Measurements from ENCODE around the gene CNDP1.

CNDP1 gene

GRCh38 chr18:74509856-74510769, 24.2 kb upstream of the CNDP1 start:
- WGBS (ENCODE audit: insufficient coverage) = 98% methylated on average over 27 of the region's 29 CpGs
- no peak for DNase-seq
- Histone ChIP-seq H3K36me3 (ENCODE audit: control insufficient read depth in 4 of 4, insufficient read depth in 4 of 4, low read length in 3 of 4) (peaks cover 3 to 89% (median 71%) of the 10 kb centered on the region in 4 experiments), H3K27me3 (replicated peaks in 2 of 5; ENCODE audit: control insufficient read depth in 4 of 5, insufficient read depth in 5 of 5, low read length in 4 of 5) (no peaks in the 10 kb centered on the region), H3K4me1 (ENCODE audit: control extremely low read depth in 1 of 4, control insufficient read depth in 4 of 4, insufficient read depth in 4 of 4, low read length in 3 of 4) (peaks cover 0 to 11% (median 0%) of the 10 kb centered on the region in 4 experiments), H3K9me3 (ENCODE audit: control extremely low read depth in 1 of 5, control insufficient read depth in 4 of 5, insufficient read depth in 2 of 5, low read depth in 1 of 5, low read length in 4 of 5) (no peaks in the 10 kb centered on the region), H3K27ac (ENCODE audit: insufficient read depth in 1 of 2, low read depth in 1 of 2, low read length in 2 of 2, poor library complexity in 1 of 2, severe bottlenecking in 2 of 2) (no peak overlapping the region), H3K4me3 (ENCODE audit: control insufficient read depth in 1 of 7, extremely low read depth in 1 of 7, insufficient read depth in 4 of 7, low read depth in 2 of 7, low read length in 6 of 7) (no peak overlapping the region)
- ChIA-PET CTCF (interaction anchor here (0.9 to 1.7 kb wide), 2 partner anchors 12 to 28 kb away, joined by 3 to 4 read pairs; no protein-coding TSS in a partner anchor), POLR2A (no interaction called here)

- DNase-seq = no peak
- H3K27ac ChIP-seq (ENCODE audit: insufficient read depth in 1 of 2, low read depth in 1 of 2, low read length in 2 of 2, poor library complexity in 1 of 2, severe bottlenecking in 2 of 2) = no peak overlapping the region
- no peak overlapping the region for H3K4me3 ChIP-seq (ENCODE audit: control insufficient read depth in 1 of 7, extremely low read depth in 1 of 7, insufficient read depth in 4 of 7, low read depth in 2 of 7, low read length in 6 of 7)
- H3K4me1 ChIP-seq (ENCODE audit: control extremely low read depth in 1 of 4, control insufficient read depth in 4 of 4, insufficient read depth in 4 of 4, low read length in 3 of 4) = peaks cover 0 to 11% (median 0%) of the 10 kb centered on the region in 4 experiments
- H3K36me3 ChIP-seq (ENCODE audit: control insufficient read depth in 4 of 4, insufficient read depth in 4 of 4, low read length in 3 of 4) = peaks cover 5 to 94% (median 74%) of the 10 kb centered on the region in 4 experiments
- POLR2A ChIA-PET = no interaction called here
- H3K27me3 ChIP-seq (replicated peaks in 2 of 5; ENCODE audit: control insufficient read depth in 4 of 5, insufficient read depth in 5 of 5, low read length in 4 of 5) = no peaks in the 10 kb centered on the region
- WGBS (ENCODE audit: insufficient coverage) = 96% methylated on average over 12 of the region's 12 CpGs
- CTCF ChIA-PET = interaction anchor here (0.9 to 1.2 kb wide), 2 partner anchors 15 to 29 kb away, joined by 3 read pairs; no protein-coding TSS in a partner anchor
- H3K9me3 ChIP-seq (ENCODE audit: control extremely low read depth in 1 of 5, control insufficient read depth in 4 of 5, insufficient read depth in 2 of 5, low read depth in 1 of 5, low read length in 4 of 5) = no peaks in the 10 kb centered on the region
Measured at GRCh38 chr18:74510770-74511095, 23.6 kb upstream of the CNDP1 start.

GRCh38 chr18:74511823-74512222, 22.5 kb upstream of the CNDP1 start:
- Histone ChIP-seq H3K4me1 (ENCODE audit: control extremely low read depth in 1 of 4, control insufficient read depth in 4 of 4, insufficient read depth in 4 of 4, low read length in 3 of 4) (peaks cover 0 to 5% (median 0%) of the 10 kb centered on the region in 4 experiments), H3K27me3 (replicated peaks in 2 of 5; ENCODE audit: control insufficient read depth in 4 of 5, insufficient read depth in 5 of 5, low read length in 4 of 5) (no peaks in the 10 kb centered on the region), H3K9me3 (ENCODE audit: control extremely low read depth in 1 of 5, control insufficient read depth in 4 of 5, insufficient read depth in 2 of 5, low read depth in 1 of 5, low read length in 4 of 5) (no peaks in the 10 kb centered on the region), H3K4me3 (ENCODE audit: control insufficient read depth in 1 of 7, extremely low read depth in 1 of 7, insufficient read depth in 4 of 7, low read depth in 2 of 7, low read length in 6 of 7) (no peak overlapping the region), H3K27ac (ENCODE audit: insufficient read depth in 1 of 2, low read depth in 1 of 2, low read length in 2 of 2, poor library complexity in 1 of 2, severe bottlenecking in 2 of 2) (no peak overlapping the region), H3K36me3 (ENCODE audit: control insufficient read depth in 4 of 4, insufficient read depth in 4 of 4, low read length in 3 of 4) (peaks cover 8 to 97% (median 75%) of the 10 kb centered on the region in 4 experiments)
- ChIA-PET CTCF (interaction anchor here (0.6 to 1.2 kb wide), 2 partner anchors 14 to 17 kb away, joined by 3 read pairs; no protein-coding TSS in a partner anchor), POLR2A (no interaction called here)
- no peak for DNase-seq
- WGBS (ENCODE audit: insufficient coverage) = 100% methylated on average over 6 of the region's 7 CpGs

- 95% methylated on average over 11 of the region's 15 CpGs for WGBS (ENCODE audit: insufficient coverage)
- Histone ChIP-seq H3K27ac (ENCODE audit: insufficient read depth in 1 of 2, low read depth in 1 of 2, low read length in 2 of 2, poor library complexity in 1 of 2, severe bottlenecking in 2 of 2) (no peak overlapping the region), H3K4me1 (ENCODE audit: control extremely low read depth in 1 of 4, control insufficient read depth in 4 of 4, insufficient read depth in 4 of 4, low read length in 3 of 4) (no peaks in the 10 kb centered on the region), H3K4me3 (ENCODE audit: control insufficient read depth in 1 of 7, extremely low read depth in 1 of 7, insufficient read depth in 4 of 7, low read depth in 2 of 7, low read length in 6 of 7) (no peak overlapping the region), H3K27me3 (replicated peaks in 2 of 5; ENCODE audit: control insufficient read depth in 4 of 5, insufficient read depth in 5 of 5, low read length in 4 of 5) (no peaks in the 10 kb centered on the region), H3K9me3 (ENCODE audit: control extremely low read depth in 1 of 5, control insufficient read depth in 4 of 5, insufficient read depth in 2 of 5, low read depth in 1 of 5, low read length in 4 of 5) (no peaks in the 10 kb centered on the region), H3K36me3 (ENCODE audit: control insufficient read depth in 4 of 4, insufficient read depth in 4 of 4, low read length in 3 of 4) (peaks cover 5 to 97% (median 76%) of the 10 kb centered on the region in 4 experiments)
- ChIA-PET POLR2A (no interaction called here), CTCF (interaction anchor here (0.6 to 1.1 kb wide), 2 partner anchors 18 to 39 kb away, joined by 3 to 4 read pairs; no protein-coding TSS in a partner anchor)
- DNase-seq = no peak
Measured at GRCh38 chr18:74512321-74513053, 21.8 kb upstream of the CNDP1 start.

- Histone ChIP-seq H3K4me3 (ENCODE audit: control insufficient read depth in 1 of 7, extremely low read depth in 1 of 7, insufficient read depth in 4 of 7, low read depth in 2 of 7, low read length in 6 of 7) (no peak overlapping the region), H3K36me3 (ENCODE audit: control insufficient read depth in 4 of 4, insufficient read depth in 4 of 4, low read length in 3 of 4) (peaks cover 5 to 93% (median 75%) of the 10 kb centered on the region in 4 experiments), H3K27me3 (replicated peaks in 2 of 5; ENCODE audit: control insufficient read depth in 4 of 5, insufficient read depth in 5 of 5, low read length in 4 of 5) (no peaks in the 10 kb centered on the region), H3K4me1 (ENCODE audit: control extremely low read depth in 1 of 4, control insufficient read depth in 4 of 4, insufficient read depth in 4 of 4, low read length in 3 of 4) (peaks cover 0 to under 1% (median under 1%) of the 10 kb centered on the region in 4 experiments), H3K27ac (ENCODE audit: insufficient read depth in 1 of 2, low read depth in 1 of 2, low read length in 2 of 2, poor library complexity in 1 of 2, severe bottlenecking in 2 of 2) (no peak overlapping the region), H3K9me3 (ENCODE audit: control extremely low read depth in 1 of 5, control insufficient read depth in 4 of 5, insufficient read depth in 2 of 5, low read depth in 1 of 5, low read length in 4 of 5) (no peaks in the 10 kb centered on the region)
- ChIA-PET POLR2A (no interaction called here), CTCF (interaction anchor here (1.1 kb wide), 1 partner anchor 38 kb away, joined by 4 read pairs; no protein-coding TSS in a partner anchor)
- DNase-seq = no peak
- WGBS (ENCODE audit: insufficient coverage) = 95% methylated on average over 27 of the region's 27 CpGs
Measured at GRCh38 chr18:74513149-74513882, 21.0 kb upstream of the CNDP1 start.

- H3K4me3 ChIP-seq (ENCODE audit: control insufficient read depth in 1 of 7, extremely low read depth in 1 of 7, insufficient read depth in 4 of 7, low read depth in 2 of 7, low read length in 6 of 7) = no peak overlapping the region
- peaks cover 0 to 6% (median 3%) of the 10 kb centered on the region in 4 experiments for H3K4me1 ChIP-seq (ENCODE audit: control extremely low read depth in 1 of 4, control insufficient read depth in 4 of 4, insufficient read depth in 4 of 4, low read length in 3 of 4)
- 99% methylated on average over 8 of the region's 8 CpGs for WGBS (ENCODE audit: insufficient coverage)
- no peaks in the 10 kb centered on the region for H3K9me3 ChIP-seq (ENCODE audit: control extremely low read depth in 1 of 5, control insufficient read depth in 4 of 5, insufficient read depth in 2 of 5, low read depth in 1 of 5, low read length in 4 of 5)
- H3K36me3 ChIP-seq (ENCODE audit: control insufficient read depth in 4 of 4, insufficient read depth in 4 of 4, low read length in 3 of 4) = peaks cover 9 to 93% (median 77%) of the 10 kb centered on the region in 4 experiments
- DNase-seq = no peak
- ChIA-PET POLR2A (no interaction called here), CTCF (no interaction called here)
- H3K27me3 ChIP-seq (replicated peaks in 2 of 5; ENCODE audit: control insufficient read depth in 4 of 5, insufficient read depth in 5 of 5, low read length in 4 of 5) = no peaks in the 10 kb centered on the region
- H3K27ac ChIP-seq (ENCODE audit: insufficient read depth in 1 of 2, low read depth in 1 of 2, low read length in 2 of 2, poor library complexity in 1 of 2, severe bottlenecking in 2 of 2) = no peak overlapping the region
Measured at GRCh38 chr18:74513883-74514205, 20.5 kb upstream of the CNDP1 start.
